ENCODE data around the gene GSTM3. TPM values are rescaled to one million over a fixed set of nuclear protein-coding genes. Genes with fewer than 3 reads are reported as not detected.

GSTM3 gene
- total RNA-seq, 6 experiments from 2014 or later, result 1.2 to 19.2 (median 10.6) TPM

DNA sequence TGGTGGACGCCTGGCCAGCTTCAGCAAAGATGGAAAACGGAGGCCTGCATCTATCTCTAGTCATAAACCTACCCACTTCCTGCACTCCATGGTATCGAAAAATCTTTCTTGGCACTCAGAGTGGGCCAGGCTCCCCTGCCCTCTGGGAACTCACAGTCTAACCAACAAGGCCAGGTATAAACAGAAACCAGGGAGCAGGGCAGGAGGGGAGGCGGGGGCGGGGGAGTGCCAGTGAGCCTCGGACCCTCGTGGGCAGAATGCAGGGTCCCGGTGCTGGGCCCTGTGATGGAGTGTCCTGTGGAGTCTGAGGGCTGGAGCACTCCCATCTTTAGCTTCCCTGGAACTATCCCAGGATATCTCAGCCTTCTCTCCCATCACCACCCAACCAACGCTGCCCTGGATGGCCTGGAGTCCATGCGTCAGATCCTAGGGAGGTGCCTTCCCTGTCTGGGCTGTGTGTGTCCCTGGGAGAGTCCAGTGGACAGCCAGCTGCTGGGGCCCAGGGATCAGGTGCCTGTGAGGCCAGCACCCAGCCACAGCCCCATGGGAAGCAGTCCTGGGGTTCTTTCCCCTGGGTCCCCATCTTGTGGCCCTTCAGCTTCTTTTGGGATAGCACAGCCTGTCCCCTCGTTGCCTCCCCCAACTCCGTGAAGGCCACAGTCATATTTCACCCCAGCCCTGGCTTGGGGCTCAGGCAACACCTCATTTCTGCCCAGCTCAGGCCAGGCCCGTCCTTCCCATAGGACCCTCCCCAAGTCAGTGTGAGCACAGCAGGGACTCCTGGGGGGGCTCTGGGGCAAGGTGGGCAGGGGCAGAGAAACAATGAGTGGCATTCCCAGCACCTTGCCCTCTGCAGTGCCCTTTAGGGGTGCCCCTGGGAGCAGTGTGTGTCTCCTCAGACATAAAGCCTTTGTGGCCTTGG lies 24.0 kb upstream of the GSTM3 start:
- no peaks in the 10 kb centered on the region for H3K36me3 ChIP-seq
- no peak for ATAC-seq
- intact Hi-C loops (cut with DNase I), result loop anchor here in 1 of 2 donors (10.0 kb wide), 1 partner anchor 220 kb away; the partner anchor contains the start of gene GNAI3
- TF ChIP-seq, protein P1, sequence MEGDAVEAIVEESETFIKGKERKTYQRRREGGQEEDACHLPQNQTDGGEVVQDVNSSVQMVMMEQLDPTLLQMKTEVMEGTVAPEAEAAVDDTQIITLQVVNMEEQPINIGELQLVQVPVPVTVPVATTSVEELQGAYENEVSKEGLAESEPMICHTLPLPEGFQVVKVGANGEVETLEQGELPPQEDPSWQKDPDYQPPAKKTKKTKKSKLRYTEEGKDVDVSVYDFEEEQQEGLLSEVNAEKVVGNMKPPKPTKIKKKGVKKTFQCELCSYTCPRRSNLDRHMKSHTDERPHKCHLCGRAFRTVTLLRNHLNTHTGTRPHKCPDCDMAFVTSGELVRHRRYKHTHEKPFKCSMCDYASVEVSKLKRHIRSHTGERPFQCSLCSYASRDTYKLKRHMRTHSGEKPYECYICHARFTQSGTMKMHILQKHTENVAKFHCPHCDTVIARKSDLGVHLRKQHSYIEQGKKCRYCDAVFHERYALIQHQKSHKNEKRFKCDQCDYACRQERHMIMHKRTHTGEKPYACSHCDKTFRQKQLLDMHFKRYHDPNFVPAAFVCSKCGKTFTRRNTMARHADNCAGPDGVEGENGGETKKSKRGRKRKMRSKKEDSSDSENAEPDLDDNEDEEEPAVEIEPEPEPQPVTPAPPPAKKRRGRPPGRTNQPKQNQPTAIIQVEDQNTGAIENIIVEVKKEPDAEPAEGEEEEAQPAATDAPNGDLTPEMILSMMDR (IDR thresholded peaks at IDR 0.05), result no peak
- TF ChIP-seq POLR2A (IDR thresholded peaks at IDR 0.05), result no peak
- no peaks in the 10 kb centered on the region for H3K4me1 ChIP-seq
- H3K4me3 ChIP-seq, result no peak overlapping the region
- no peaks in the 10 kb centered on the region for H3K27me3 ChIP-seq
- H3K9me3 ChIP-seq, result no peaks in the 10 kb centered on the region
- H3K27ac ChIP-seq, result no peak overlapping the region
- WGBS (ENCODE audit: insufficient coverage, low coverage, low lambda C conversion rate, missing lambda C conversion rate), result 69% methylated on average over 4 of the region's 13 CpGs
- DNase-seq, result peak in 2 of 3 donors; percentile 31 to 37

DNA sequence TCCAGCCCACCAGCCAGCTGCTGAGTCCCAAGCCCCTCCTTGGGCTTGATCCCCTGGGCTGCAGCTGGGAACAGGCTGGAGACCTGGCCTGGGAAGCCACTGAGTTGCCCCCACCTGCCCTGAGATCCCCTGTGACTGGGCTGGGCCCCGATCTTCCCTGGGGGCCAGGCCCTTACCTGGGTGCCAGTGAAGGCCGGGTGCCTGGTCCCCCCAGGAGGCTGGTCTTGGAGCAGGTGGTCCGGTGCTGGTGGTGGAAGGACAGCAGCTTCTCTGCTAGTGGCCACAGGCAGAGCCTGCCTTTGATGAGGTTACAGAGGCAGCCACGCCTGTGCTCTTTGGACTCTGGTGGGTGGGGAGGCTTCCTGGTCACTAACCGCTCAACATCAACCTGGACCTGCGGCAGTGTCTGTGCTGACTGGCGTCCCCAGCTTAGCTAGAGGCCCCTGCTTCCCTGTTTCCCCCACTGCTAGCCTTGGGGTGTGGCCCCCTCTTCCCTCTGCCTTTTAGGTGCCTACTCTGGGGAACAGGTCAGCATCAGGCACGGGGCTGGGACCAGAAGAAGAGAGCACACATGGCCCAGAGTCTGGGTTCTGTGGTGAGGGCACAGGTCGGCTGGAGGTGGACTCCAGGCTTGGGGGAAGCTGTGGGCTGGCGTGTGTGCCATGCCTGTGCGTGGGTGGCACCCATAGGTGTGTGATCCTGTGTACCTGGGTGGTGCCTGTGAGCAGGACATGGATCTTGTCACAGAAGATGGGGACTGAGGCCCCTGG lies 23.0 kb upstream of the GSTM3 start, which contains the start of gene EPS8L3:
Gene EPS8L3, minus strand, starts transcription at position 278 of the 770 bp plus-strand sequence. CDS start 2,174 bp downstream, outside the sequence.
- no peak within 1 kb of the TSS for H3K4me3 ChIP-seq
- 67% methylated on average over 6 of the region's 11 CpGs for WGBS (ENCODE audit: insufficient coverage, low coverage, low lambda C conversion rate, missing lambda C conversion rate)
- no peaks in the 10 kb centered on the region for H3K9me3 ChIP-seq
- no peak within 1 kb of the TSS for H3K27ac ChIP-seq
- no peaks in the 10 kb centered on the region for H3K4me1 ChIP-seq
- TF ChIP-seq, protein P1 (IDR thresholded peaks at IDR 0.05), result no peak
- no peak for TF ChIP-seq POLR2A (IDR thresholded peaks at IDR 0.05)
- H3K36me3 ChIP-seq, result no peaks in the 10 kb centered on the region
- intact Hi-C loops (cut with DNase I), result loop anchor here in 1 of 2 donors (10.0 kb wide), 1 partner anchor 219 kb away; the partner anchor contains the start of gene GNAI3
- DNase-seq, result peak; percentile 44 to 71 (median 56)
- peak; percentile 40 to 93 (median 62) for ATAC-seq
- no peaks in the 10 kb centered on the region for H3K27me3 ChIP-seq

DNA sequence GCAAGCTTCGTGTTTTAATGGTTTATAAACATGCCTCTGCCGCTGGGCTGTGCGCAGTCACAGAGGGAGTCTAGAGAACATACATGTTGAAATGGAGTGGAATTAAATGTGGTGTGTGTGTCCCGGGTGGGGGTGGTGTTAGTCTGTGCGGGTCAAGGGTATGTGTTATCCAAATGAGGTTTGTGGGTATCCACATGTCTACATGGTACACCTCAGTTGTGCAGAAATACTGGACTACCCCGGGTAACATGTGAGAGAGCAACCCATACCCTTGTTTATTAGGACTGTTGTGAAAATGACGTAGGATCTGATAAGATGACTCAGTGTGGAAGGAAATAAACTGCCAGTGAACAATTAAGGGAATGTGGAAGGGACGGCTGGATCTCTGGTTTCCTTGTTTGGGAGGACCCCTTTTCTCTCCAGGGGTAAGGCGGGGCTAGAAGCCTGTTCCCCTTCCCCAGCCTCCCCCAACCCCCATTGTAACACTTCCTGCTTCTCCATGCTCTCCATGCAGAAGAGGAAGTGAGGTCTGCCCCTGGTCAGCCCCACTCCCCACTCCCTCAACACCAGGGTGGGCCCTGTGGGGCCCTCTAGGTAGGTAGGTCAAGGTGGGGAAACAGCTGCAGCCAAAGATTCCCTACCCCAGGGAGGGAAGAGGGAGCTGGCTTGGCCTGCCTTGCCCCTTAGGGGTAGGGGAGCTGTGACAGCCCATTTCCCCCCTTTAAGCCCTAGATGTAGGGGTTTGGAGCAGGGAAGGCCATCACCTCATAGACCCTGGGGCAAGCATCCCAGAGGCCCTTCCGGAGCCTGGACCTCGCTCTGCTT lies 22.2 kb upstream of the GSTM3 start:
- no peaks in the 10 kb centered on the region for H3K27me3 ChIP-seq
- H3K36me3 ChIP-seq, result no peaks in the 10 kb centered on the region
- H3K27ac ChIP-seq, result no peak overlapping the region
- no peaks in the 10 kb centered on the region for H3K9me3 ChIP-seq
- ATAC-seq (peak; percentile 27 to 43 (median 34)), DNase-seq (peak in 2 of 3 donors; percentile 38 to 39)
- no peak overlapping the region for H3K4me3 ChIP-seq
- 61% methylated on average over 9 of the region's 11 CpGs for WGBS (ENCODE audit: insufficient coverage, low coverage, low lambda C conversion rate, missing lambda C conversion rate)
- TF ChIP-seq, protein P1 (IDR thresholded peaks at IDR 0.05), result no peak
- no peak for TF ChIP-seq POLR2A (IDR thresholded peaks at IDR 0.05)
- no peaks in the 10 kb centered on the region for H3K4me1 ChIP-seq
- intact Hi-C loops (cut with DNase I), result loop anchor here in 1 of 2 donors (10.0 kb wide), 1 partner anchor 218 kb away; the partner anchor contains the start of gene GNAI3
